Fibroblast of lung (primary cell): ENCODE data around the gene RERE.

Experiments
- CTCF ChIP-seq, 2 donors: IDR thresholded peaks in 1 of 2; conservative IDR thresholded peaks in 1 of 2; 1 replicate in 1 of 2; 2 replicates in 1 of 2; pipeline ENCODE4 v1.5.1; 2011 to 2012; ENCODE audit warnings: low read length in 2 of 2, control low read depth in 1 of 2, inconsistent platforms in 1 of 2, low read depth in 1 of 2, mild to moderate bottlenecking in 1 of 2
- EZH2 ChIP-seq: IDR thresholded peaks from 2 replicates; pipeline ENCODE4 v1.5.1; 2012; ENCODE audit warnings: low read length, control low read depth, mild to moderate bottlenecking; ENCODE audit errors: missing control alignments

GRCh38 chr1:8497210-8497819 is 320.1 kb downstream of the RERE start:
- TF ChIP-seq CTCF (conservative IDR thresholded peaks at IDR 0.05 in 1 of 2, IDR thresholded peaks at IDR 0.05 in 1 of 2; ENCODE audit: low read depth in 1 of 2, low read length in 2 of 2) (no peak), EZH2 (no peak)
